Measurements from ENCODE around the gene SNX14.

DNA sequence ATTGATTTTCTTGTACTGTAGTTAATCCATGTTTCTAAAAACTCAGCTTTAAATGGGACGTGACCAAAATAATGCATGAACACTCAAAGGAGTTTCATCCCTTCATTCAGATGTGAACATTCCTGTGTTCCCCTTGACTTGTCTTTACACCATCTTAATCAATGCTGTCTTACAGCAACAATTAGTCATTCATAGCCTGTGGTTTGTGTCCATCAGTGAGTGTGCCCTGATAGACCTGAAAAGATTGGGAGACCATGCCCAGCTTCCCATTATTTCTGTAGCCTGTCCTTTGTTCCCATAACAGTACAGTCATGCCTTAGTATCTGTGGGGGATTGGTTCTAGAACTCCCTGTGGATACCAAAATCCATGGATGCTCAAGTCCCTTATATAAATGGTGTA, 119.9 kb downstream of the SNX14 start:
- TF ChIP-seq PPARA (CRISPR knock-in tag; IDR thresholded peaks at IDR 0.05; ENCODE audit: borderline replicate concordance), result no peak
- no peak for TF ChIP-seq ZFP30 (CRISPR knock-in tag; IDR thresholded peaks at IDR 0.05)
- TF ChIP-seq, protein P1, sequence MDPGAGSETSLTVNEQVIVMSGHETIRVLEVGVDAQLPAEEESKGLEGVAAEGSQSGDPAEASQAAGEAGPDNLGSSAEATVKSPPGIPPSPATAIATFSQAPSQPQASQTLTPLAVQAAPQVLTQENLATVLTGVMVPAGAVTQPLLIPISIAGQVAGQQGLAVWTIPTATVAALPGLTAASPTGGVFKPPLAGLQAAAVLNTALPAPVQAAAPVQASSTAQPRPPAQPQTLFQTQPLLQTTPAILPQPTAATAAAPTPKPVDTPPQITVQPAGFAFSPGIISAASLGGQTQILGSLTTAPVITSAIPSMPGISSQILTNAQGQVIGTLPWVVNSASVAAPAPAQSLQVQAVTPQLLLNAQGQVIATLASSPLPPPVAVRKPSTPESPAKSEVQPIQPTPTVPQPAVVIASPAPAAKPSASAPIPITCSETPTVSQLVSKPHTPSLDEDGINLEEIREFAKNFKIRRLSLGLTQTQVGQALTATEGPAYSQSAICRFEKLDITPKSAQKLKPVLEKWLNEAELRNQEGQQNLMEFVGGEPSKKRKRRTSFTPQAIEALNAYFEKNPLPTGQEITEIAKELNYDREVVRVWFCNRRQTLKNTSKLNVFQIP (CRISPR knock-in tag; IDR thresholded peaks at IDR 0.05; ENCODE audit: borderline replicate concordance, low read depth), result no peak
- TF ChIP-seq, protein P2, sequence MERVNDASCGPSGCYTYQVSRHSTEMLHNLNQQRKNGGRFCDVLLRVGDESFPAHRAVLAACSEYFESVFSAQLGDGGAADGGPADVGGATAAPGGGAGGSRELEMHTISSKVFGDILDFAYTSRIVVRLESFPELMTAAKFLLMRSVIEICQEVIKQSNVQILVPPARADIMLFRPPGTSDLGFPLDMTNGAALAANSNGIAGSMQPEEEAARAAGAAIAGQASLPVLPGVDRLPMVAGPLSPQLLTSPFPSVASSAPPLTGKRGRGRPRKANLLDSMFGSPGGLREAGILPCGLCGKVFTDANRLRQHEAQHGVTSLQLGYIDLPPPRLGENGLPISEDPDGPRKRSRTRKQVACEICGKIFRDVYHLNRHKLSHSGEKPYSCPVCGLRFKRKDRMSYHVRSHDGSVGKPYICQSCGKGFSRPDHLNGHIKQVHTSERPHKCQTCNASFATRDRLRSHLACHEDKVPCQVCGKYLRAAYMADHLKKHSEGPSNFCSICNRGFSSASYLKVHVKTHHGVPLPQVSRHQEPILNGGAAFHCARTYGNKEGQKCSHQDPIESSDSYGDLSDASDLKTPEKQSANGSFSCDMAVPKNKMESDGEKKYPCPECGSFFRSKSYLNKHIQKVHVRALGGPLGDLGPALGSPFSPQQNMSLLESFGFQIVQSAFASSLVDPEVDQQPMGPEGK (CRISPR knock-in tag; IDR thresholded peaks at IDR 0.05; ENCODE audit: borderline replicate concordance), result no peak
- no peak for TF ChIP-seq ARNTL (CRISPR knock-in tag; IDR thresholded peaks at IDR 0.05; ENCODE audit: borderline replicate concordance, low read depth)
- TF ChIP-seq ZNF70 (CRISPR knock-in tag; IDR thresholded peaks at IDR 0.05), result no peak
- no peak for TF ChIP-seq TCF4 (CRISPR knock-in tag; IDR thresholded peaks at IDR 0.05; ENCODE audit: borderline replicate concordance)
- TF ChIP-seq ESRRG (CRISPR knock-in tag; IDR thresholded peaks at IDR 0.05), result no peak
- TF ChIP-seq BACH2 (CRISPR knock-in tag; IDR thresholded peaks at IDR 0.05; ENCODE audit: borderline replicate concordance), result no peak
- TF ChIP-seq, protein P3, sequence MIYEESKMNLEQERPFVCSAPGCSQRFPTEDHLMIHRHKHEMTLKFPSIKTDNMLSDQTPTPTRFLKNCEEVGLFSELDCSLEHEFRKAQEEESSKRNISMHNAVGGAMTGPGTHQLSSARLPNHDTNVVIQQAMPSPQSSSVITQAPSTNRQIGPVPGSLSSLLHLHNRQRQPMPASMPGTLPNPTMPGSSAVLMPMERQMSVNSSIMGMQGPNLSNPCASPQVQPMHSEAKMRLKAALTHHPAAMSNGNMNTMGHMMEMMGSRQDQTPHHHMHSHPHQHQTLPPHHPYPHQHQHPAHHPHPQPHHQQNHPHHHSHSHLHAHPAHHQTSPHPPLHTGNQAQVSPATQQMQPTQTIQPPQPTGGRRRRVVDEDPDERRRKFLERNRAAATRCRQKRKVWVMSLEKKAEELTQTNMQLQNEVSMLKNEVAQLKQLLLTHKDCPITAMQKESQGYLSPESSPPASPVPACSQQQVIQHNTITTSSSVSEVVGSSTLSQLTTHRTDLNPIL (CRISPR knock-in tag; IDR thresholded peaks at IDR 0.05; ENCODE audit: low read depth), result no peak
- TF ChIP-seq ZNF565 (CRISPR knock-in tag; conservative IDR thresholded peaks at IDR 0.05; ENCODE audit: low read depth), result no peak
- TF ChIP-seq TOX (CRISPR knock-in tag; IDR thresholded peaks at IDR 0.05; ENCODE audit: borderline replicate concordance), result no peak
